Ramos (cell line): ENCODE measurements around the gene SUGT1.
"Not testable (repeated sequence)": the region's sequence is repeated elsewhere in the genome, so short reads cannot be mapped to it uniquely, and the experiment has no call there.

Experiments
- in situ Hi-C: fragments of 300-500 bp; cut with MboI; formaldehyde crosslinking; loops from one replicate; pipeline ENCODE4 v1.14.3; 2022; ENCODE audit warnings: low sequenced_read_pairs; ENCODE audit not compliant: unreplicated experiment

SUGT1 gene

GRCh38 chr13:52652196-52652979 is at the start of gene SUGT1:
TSS of gene SUGT1 (plus strand) at chr13:52652836. CDS start at chr13:52652921, 85 bp downstream.
- in situ Hi-C loops, result no loop called here

GRCh38 chr13:52603316-52603715 is 49.3 kb upstream of the SUGT1 start:
- in situ Hi-C loops, result not testable (repeated sequence)

GRCh38 chr13:52606126-52606525 is 46.5 kb upstream of the SUGT1 start:
- in situ Hi-C loops, result loop anchor here (5.0 kb wide), 1 partner anchor 201 kb away; no protein-coding TSS in a partner anchor

- in situ Hi-C loops, result loop anchor here (5.0 kb wide), 1 partner anchor 201 kb away; no protein-coding TSS in a partner anchor
These were observed 45.8 kb upstream of the SUGT1 start for GRCh38 chr13:52606795-52607194.

GRCh38 chr13:52608184-52608583 is 44.5 kb upstream of the SUGT1 start:
- in situ Hi-C loops, result loop anchor here (5.0 kb wide), 1 partner anchor 199 kb away; no protein-coding TSS in a partner anchor

- in situ Hi-C loops, result loop anchor here (5.0 kb wide), 1 partner anchor 198 kb away; no protein-coding TSS in a partner anchor
These were observed 43.5 kb upstream of the SUGT1 start for GRCh38 chr13:52609013-52609606.

GRCh38 chr13:52610158-52610557 is 42.5 kb upstream of the SUGT1 start:
- in situ Hi-C loops, result not testable (repeated sequence)

- in situ Hi-C loops, result no loop called here
These were observed 37.4 kb upstream of the SUGT1 start for GRCh38 chr13:52615134-52615801.

- in situ Hi-C loops, result no loop called here
These were observed 36.8 kb upstream of the SUGT1 start for GRCh38 chr13:52615812-52616211.

GRCh38 chr13:52617070-52618060 is 35.3 kb upstream of the SUGT1 start:
- in situ Hi-C loops, result no loop called here

GRCh38 chr13:52631083-52631690 is 21.4 kb upstream of the SUGT1 start:
- in situ Hi-C loops, result not testable (repeated sequence)

- in situ Hi-C loops, result no loop called here
These were observed 13.8 kb upstream of the SUGT1 start for GRCh38 chr13:52638666-52639328.

GRCh38 chr13:52642131-52642530 is 10.5 kb upstream of the SUGT1 start, which contains the start of gene HNRNPA1L2:
TSS of gene HNRNPA1L2 (plus strand) at chr13:52642431. CDS start at chr13:52642493, 62 bp downstream.
- in situ Hi-C loops, result no loop called here

- in situ Hi-C loops, result no loop called here
These were observed 8.5 kb upstream of the SUGT1 start for GRCh38 chr13:52644108-52644507.

- in situ Hi-C loops, result no loop called here
These were observed 5.7 kb upstream of the SUGT1 start for GRCh38 chr13:52646967-52647366.

- in situ Hi-C loops, result no loop called here
These were observed 1.9 kb upstream of the SUGT1 start for GRCh38 chr13:52650731-52651130.

GRCh38 chr13:52651897-52652195 is 790 bp upstream of the SUGT1 start:
- in situ Hi-C loops, result no loop called here

GRCh38 chr13:52652980-52653303 is 306 bp downstream of the SUGT1 start:
- in situ Hi-C loops, result no loop called here

GRCh38 chr13:52659340-52659739 is 6.7 kb downstream of the SUGT1 start:
- in situ Hi-C loops, result no loop called here
